Jurkat, Clone E6-1 (cell line): ENCODE results near the gene KRT85.

ENCODE experiments used
- DNase-seq: peaks from one replicate; pipeline ENCODE4 v3.0.0-alpha.2; 2011; ENCODE audit warnings: low read depth, low spot score
- H3K4me3 ChIP-seq: 2 replicates; pipeline ENCODE4 v1.5.1; 2011; ENCODE audit warnings: mild to moderate bottlenecking, low read length, control low read depth, moderate library complexity

Gene KRT85

DNA sequence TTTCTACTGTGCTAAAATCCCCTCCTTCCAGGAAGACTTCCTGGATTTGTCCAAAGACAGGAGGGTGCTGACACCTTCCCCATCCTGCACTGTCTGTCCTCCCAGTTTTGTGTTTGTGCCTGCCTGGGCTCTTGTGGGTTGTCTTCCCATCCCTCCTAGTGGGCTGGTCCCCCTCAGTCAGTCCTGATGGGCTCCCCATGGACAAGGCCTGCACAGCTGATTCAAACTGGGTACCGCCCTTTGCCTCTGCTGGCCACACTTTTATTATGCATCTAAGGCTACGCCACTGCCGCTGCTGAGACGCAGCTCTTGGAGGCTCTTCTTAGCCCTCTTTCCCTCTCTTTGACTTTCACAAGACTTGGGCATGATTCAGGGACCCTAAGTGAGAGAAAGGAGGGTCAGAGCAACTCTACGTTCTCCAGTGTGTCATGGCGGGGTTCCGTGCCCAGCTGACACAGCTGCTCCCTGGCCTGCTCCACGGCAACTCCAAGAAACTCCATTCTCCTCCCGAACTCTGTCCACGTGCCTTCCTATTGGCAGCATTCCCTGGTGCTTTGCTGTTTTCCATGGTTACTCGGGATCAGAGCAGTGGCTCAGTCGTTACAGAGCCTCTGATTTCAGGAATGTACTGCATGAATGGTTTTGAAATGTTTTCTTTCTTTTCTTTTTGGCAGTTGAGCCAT lies 3.8 kb upstream of the KRT85 start:
- no peak overlapping the region for H3K4me3 ChIP-seq
- DNase-seq = no peak

DNA sequence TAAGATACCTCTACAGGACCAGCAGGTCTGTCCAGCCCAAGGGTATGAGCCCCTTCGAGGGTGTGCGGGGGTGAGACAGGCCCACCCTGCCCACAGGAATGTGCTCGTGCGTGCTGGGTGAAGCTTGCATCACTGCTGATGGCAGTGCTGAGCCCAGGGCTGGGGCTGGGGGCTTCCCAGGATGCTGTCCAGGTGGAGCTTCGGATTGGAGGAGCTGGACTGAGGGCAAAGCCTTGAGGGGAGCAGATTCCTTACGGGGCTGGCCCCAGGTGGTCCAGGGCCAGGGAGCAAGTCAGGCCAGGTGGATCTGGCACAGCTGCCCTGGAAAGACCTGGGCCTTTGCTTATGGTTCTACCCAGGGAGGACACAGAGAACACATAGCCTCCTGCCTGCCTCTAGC lies 2.5 kb upstream of the KRT85 start:
- no peak for DNase-seq
- no peak overlapping the region for H3K4me3 ChIP-seq

DNA sequence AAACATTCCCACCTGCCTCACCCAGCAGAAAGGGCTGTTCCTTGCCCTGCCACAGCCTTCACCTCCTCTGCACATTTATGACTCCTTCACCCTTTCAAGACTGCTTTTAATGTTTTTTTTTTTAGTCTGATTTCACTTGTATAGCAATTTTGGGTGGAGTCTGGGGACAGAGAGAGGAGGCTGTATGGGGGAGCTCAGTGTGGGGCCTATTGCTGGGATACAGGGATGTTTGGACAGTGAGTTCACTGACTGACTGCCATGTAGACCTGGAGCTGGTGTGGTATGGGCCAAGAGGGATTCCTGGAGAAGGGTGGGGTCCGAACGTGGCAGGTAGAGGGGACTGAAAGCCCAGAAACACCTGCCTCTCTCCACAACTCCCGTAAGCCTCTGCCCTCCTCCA lies 1.9 kb upstream of the KRT85 start:
- H3K4me3 ChIP-seq = no peak overlapping the region
- no peak for DNase-seq

DNA sequence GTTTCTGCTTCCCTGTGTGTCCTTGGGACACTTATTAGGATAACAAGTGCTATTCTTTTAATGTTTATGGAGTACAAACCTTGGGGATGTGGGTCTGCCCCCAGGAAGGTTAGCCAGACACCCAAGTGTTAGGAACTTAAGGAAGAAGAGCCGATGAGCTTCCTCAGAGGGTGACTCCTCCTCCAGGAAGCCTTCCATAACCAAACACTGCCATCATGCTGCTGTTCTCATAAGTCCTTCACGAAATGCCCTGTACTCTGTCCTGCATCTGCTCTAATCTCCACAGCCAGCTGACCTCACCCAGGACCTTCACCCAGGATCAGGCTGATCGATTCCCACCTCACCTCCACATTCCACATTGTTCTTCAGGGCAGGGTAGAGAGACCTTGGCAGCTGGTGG lies 1.2 kb upstream of the KRT85 start:
- no peak for DNase-seq
- no peak overlapping the region for H3K4me3 ChIP-seq

DNA sequence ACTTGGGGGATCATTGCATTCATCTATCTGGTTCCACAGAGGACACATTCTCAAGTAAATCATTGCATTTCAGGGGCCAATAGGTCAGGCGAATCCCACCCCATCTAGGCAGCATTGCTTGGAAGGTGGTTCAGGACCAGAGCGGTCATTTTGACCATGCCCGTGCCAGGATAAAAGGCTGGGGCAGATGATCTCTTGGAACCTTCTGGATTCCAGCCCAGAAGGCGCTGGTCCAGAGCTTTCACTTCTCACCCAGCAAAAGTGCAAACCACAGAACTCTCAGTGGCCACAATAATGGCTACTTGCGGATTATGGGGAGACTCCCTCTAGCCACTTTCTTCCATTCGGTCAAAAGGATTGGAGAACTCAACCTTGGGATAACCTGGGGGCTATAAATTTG lies 595 bp upstream of the KRT85 start:
- no peak for DNase-seq
- no peak overlapping the region for H3K4me3 ChIP-seq

DNA sequence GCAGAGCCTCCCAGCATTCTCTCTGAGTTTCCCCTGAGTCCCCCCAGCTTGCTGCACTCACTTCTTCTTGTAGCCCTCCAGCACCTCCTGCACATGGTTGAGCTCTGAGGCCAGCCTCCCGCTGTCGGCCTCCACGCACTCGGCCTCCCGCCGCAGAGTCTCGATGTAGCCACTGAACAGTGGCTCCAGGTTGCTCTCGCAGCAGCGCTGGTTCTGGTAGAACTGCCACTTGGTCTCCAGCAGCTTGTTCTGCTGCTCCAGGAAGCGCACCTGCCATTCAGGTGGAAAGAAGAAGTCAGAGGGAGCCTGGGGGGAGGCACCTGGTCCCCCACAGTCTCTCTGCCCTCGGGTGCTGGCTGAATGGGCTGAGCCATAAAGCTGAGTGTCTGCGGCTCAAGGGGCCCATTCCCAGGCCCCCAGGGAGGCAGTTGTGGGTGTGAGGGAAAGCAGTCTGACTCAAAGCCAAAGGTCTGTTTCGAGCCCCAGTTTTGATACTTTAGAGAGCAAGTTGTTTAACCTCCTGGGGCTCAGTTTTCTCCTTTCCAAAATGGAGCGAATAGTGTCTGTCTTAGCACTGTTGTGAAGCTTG lies 2.3 kb downstream of the KRT85 start:
- H3K4me3 ChIP-seq = no peak overlapping the region
- no peak for DNase-seq

DNA sequence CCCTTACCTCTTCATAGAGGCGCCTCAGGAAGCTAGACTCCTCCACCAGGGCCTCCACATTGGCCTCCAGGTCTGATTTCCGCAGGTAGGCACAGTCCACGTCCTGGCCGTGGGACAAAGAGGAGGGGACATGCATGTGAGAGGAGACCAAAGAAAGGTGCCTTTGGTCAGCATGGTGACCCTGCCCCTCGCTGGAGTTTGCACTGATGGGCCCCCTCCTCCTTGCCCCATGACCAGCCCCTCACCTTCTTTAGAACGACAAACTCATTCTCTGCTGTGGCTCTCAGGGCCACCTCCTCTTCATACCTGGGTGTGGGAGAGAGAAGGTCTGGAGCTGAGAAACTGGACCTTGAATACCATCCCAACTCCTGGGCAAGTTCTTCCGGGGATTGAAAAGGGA lies 3.2 kb downstream of the KRT85 start:
- DNase-seq = no peak
- H3K4me3 ChIP-seq = no peak overlapping the region

DNA sequence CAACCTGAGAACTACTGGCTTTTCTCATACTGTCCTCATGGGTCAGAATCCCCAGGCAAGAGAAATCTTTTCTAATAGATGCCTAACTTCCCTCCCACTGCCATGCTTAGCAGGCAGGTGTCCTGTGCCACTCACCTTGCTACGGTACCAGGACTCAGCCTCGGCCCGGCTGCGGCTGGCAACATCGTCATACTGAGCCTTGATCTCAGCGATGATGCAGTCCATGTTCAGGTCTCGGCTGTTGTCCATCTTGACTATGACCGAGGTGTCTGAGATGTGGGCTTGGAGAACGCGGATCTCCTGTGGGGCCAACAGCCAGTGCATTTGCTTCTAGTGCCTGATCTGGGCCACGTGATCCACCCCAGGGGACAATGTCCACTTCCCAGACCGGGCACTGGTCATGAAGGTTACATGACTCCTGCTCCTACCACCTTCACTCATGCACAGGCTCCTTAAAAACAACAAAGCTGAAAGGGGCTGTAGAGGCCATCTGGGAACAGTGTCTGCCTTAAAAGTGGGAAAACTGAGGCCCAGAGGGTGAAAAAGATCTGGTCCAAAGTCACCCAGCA lies 4.1 kb downstream of the KRT85 start:
- DNase-seq = no peak
- H3K4me3 ChIP-seq = no peak overlapping the region

DNA sequence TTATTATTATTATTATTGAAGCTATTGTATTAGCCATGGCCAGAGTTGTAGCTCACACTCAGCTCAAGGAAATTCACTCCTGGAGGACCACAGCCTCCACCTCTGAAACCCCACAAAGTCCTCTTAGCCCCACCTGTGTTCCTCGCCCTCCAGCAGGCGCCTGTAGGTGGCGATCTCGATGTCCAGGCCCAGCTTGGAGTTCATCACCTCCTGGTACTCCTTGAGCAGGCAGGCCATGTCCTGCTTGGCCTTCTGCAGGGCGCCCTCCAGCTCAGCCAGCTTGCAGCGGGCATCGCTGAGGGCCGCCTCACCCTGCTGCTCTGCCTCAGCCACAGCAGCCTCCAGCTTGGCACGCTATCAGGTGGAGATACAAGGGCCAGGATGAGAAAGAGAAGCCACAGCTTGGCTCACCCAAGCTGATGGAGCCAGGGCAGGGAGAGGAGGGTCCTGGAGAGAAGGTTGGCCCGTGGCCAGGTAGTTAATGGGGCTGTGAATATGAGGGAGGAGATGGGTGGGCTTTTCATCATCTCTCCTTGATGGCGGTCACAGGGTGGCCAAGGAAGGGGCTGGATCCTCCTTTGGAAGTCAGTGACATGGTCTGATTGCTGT lies 5.1 kb downstream of the KRT85 start:
- H3K4me3 ChIP-seq = no peak overlapping the region
- no peak for DNase-seq

DNA sequence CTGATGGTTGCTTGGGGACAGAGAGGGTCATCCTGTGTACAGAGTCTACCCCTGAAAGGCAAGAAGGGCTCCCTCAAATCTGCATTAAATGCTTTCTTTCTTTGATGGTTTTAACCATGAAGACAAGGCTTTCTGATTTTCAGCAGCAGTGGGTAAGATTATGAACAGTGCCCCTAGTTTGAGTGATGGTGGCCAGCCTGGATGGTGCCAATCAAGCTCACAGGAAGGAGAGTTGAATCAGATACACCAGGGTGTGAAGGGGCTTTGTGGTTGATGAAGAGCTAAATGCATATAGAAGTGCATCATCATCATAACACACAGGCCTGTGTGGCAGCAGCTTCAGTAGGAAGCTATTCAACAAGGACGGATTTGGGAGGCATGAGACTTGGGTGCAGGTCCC lies 5.7 kb downstream of the KRT85 start:
- no peak overlapping the region for H3K4me3 ChIP-seq
- no peak for DNase-seq

DNA sequence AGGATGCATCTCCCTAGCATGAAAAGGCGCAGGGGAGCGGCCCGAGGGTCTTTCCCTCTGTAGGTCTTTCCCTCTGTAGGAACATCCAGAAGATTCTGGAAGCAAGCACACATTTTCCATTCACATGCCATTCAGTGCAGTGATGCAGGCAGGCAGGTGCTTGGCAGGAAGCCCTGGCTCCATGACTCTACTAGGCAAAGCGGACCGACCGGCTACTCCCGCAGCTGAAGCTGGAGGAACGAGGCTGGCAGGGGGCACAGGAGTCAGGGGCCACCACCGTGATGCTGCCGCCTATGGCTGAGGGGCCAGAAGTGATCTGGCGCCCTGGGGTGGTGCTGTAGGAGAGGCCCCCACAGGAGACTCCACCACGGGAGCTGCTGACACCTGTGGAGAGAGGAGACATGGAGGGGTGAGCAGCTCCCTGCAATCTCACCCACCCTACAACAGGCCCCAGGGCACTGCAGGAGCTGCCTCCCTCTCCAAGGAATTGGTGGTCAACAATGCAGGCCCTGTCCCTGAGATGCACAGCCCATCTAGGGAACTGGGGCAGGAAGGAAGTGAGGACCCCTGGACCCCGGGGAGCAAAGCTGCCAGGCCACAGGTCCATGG lies 6.5 kb downstream of the KRT85 start:
- DNase-seq = no peak
- no peak overlapping the region for H3K4me3 ChIP-seq

DNA sequence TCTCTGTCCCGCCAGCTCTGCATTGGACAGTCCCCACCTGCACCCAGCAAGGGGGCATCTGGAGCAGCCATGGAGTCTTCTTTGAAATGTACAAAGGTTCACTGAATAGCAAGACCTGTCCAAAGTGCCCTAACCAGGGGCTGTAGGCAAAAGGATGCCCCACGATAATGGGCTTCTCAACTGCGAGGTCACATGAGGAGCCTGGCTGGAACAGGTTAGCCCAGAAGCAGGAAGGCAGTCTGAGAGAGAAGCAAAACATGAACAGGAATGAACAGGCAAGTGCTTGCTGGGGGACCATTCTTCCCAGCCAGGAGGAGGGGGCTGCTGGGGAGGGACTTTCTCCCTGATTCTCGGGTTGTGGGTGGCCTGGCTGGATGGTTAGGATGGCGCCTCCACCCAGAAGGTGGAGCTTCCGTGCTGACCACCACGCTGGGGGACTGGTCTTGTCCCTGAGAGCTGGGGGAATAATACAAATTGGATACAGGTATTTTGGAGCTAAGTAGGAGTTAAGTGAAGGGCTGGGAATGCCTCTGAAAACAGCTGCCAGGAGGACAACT lies 7.1 kb downstream of the KRT85 start:
- H3K4me3 ChIP-seq = no peak overlapping the region
- DNase-seq = no peak

DNA sequence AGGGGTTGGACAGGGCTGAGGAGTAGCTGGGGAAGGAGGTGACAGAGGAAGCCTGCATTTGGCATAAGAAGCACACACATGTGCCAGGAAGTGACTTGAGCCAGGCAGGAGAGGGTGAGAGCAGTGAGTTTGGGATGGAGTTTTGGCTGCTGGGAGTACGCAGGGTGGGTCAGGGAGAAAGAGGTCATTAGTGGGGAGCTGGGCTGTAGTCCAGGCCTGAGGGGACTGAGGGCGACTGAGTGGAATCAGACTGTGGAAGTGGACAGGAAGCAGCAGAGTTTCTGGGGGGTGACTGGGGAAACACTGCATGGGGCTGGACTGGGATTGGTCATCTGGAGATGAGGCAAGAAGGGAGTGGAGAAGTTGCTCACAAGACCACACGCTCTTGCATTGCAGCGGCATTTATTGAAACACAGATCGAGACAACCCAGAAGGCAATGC lies 7.6 kb downstream of the KRT85 start:
- DNase-seq = no peak
- no peak overlapping the region for H3K4me3 ChIP-seq

DNA sequence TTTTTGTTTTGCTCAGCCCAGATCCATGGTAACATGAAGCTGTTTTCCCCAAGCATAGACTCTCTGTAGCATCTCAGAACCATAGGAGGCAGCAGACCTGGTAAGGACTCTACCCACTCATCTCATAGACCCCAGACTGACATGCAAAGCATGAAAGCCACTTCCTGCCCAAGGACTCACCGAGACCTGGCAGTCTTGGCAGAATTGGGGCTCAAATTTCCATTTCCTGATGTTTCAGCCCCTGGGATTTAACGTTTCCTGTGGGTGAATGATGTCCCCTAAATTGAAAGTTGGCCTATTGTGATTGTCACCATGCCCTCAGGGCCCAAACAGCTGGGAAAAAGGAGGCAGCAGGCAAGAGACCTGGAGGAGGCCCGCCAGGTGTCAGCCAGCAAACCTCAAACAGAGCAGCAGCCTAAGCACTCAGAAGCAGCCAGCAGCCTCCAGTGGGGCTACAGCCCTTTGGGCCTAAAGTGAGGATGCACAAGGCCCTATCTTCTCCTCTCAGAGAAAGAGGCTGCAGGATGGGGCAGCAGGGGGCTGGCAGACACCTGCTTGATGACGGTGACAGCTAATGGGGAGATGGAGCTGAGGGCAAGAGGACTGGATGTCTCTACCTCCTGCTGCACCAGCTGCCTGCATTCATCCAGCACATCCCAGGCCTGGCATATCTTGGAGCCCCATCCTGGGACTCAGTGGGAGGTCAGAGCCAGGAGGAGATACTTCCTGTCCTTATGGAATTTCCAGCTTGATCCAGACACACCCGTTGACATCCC lies 8.5 kb downstream of the KRT85 start:
- no peak overlapping the region for H3K4me3 ChIP-seq
- peak; percentile 77 for DNase-seq

DNA sequence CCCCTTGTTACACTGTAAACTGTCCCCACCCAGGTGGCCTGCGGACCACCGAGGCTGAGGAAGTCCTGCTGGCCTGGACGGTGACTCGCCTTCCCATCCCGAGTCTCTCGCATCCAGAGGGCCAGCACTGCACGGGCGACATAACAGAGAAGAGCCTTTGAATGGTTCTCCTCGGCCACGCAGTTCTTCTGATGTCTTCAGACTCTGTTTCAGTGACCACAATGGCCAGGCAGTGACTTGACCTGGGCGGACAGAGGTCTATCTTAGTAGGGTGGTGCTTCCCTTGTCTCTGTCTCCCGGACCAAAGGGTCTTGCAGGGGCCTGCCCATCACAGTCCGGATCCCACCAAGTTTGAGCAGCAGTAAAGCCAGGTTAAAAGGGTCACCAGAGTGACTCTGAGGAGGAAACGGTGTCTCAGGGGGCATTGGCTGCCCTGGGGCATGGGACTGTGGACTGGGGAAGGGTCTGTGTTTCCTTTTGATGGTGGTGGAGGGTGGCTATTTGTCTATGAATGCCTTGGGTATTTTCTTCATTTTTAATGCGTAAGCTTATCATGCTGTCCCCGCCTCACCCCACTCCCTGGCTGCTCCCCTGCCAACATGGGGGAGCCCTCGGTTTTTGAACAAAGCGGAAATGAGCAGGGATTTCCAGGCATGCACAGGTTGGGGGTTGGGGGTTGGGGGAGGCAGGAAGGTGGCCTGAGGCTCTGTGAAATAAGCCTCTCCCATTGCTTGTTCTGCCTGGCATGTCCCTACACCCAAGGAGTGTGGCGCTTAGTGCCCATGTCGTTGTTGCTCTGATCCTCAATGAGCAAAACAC lies 10.3 kb downstream of the KRT85 start:
- DNase-seq = no peak
- H3K4me3 ChIP-seq = no peak overlapping the region

DNA sequence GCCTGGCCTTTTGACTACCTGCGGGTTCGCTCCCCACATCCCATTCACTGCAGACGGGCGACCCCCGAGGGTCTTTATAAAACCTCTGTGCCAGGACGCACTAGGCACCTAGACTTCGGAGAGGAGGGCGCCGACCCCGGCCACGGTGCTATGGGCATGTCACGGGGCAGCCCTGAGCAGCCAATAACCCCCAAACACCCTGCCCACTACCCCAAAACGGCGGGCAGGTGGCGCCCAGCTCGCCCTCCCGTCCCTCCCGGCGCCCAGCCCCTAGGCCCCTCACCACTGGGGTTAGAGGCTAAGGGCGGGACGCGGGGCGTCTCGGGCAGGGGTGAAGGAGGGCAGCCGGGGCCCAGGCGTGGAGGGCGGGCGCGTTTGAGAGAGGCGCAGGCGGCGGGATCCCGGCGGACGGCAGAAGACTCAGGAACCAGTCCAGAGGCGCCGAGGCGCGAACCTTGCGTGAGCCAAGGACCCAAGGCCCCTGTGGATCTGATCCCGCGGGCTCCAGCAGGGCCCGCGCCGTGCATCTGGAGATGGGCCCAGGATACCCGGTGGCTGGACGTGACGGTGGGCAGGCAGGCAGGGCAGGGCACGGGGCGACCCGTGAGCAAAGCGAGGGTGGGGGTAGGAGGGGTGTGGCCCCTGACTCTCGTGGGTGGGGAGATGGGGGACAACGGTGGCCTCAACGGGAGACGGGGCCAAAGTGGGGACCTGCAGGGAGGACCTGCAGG lies 11.1 kb downstream of the KRT85 start:
- no peak for DNase-seq
- no peak overlapping the region for H3K4me3 ChIP-seq

DNA sequence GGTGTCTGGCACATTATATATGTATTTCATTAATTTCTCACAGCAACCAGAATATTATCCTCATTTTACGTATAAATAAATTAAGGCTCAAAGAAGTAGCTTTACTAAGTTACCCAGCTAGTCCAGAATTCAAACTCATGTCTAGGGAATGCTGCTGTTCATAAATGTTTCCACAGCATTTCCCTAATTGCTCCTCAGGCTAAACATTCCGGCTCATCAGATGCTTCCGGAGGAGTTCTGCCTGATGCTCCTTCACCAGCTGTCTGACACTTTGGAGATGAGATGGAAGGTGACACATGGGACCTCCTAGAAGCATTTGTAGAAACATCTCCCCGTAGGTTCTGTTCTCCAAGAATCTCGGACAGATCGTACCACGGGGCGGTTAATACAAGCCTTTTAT lies 12.1 kb downstream of the KRT85 start:
- no peak overlapping the region for H3K4me3 ChIP-seq
- no peak for DNase-seq

DNA sequence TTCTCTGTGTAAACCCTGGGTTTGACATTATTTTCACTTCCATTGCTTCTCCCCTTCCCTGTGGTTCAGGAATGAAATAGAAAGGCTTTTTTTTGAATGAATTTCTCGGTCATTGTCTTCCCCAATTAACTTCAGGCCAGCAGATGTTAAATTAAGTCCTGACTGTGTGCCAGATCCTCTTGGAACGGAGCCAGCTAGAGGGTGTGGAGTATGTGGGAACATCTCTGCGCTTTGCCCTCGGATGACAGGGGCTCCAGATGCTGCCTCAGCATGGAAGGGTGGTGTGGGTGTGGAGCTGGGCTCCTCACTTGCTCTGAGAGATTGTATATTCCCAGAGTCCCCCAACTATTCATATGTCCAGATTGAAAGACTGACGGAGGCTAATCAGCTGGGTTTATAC lies 13.1 kb downstream of the KRT85 start:
- no peak for DNase-seq
- H3K4me3 ChIP-seq = no peak overlapping the region
